ENCODE results near the gene ESPL1.

GRCh38 chr12:53332744-53333143, 64.6 kb downstream of the ESPL1 start:
- TF ChIP-seq CTCF (IDR thresholded peaks at IDR 0.05): no peak
- TF ChIP-seq SP1 (CRISPR knock-in tag; conservative IDR thresholded peaks at IDR 0.05): no peak
- no peak for TF ChIP-seq ATF1 (CRISPR knock-in tag; IDR thresholded peaks at IDR 0.05)
- TF ChIP-seq NFYB (CRISPR knock-in tag; conservative IDR thresholded peaks at IDR 0.05; ENCODE audit: low read depth): no peak
- TF ChIP-seq RELA (CRISPR knock-in tag; IDR thresholded peaks at IDR 0.05; ENCODE audit: borderline replicate concordance): no peak
- no peak for TF ChIP-seq JUN (CRISPR knock-in tag; IDR thresholded peaks at IDR 0.05)

Data from WTC11 (cell line).